HuH-7.5 (cell line): Measurements from ENCODE around the gene ANTKMT.
"Not testable (repeated sequence)": the region's sequence is repeated elsewhere in the genome, so short reads cannot be mapped to it uniquely, and the experiment has no call there.

Experiments
- DNase-seq: peaks from one replicate; pipeline ENCODE4 v3.0.0; 2011; ENCODE audit warnings: low spot score

Gene ANTKMT

GRCh38 chr16:743794-744500 lies 23.0 kb downstream of the ANTKMT start:
- no peak for DNase-seq

GRCh38 chr16:745739-746138 lies 24.8 kb downstream of the ANTKMT start:
- peak; percentile 71 for DNase-seq

GRCh38 chr16:746637-747036 lies 25.7 kb downstream of the ANTKMT start:
- DNase-seq, result no peak

GRCh38 chr16:747978-748746 lies 27.2 kb downstream of the ANTKMT start:
- DNase-seq, result no peak

- DNase-seq, result no peak
Observed at GRCh38 chr16:749010-749409, 28.1 kb downstream of the ANTKMT start.

- DNase-seq, result no peak
Observed at GRCh38 chr16:750485-750884, 29.5 kb downstream of the ANTKMT start.

GRCh38 chr16:751152-752006 lies 30.4 kb downstream of the ANTKMT start:
- DNase-seq, result no peak

- no peak for DNase-seq
Observed at GRCh38 chr16:752007-752312, 31.0 kb downstream of the ANTKMT start.

- not testable (repeated sequence) for DNase-seq
Observed at GRCh38 chr16:754121-754607, 33.2 kb downstream of the ANTKMT start.

- DNase-seq, result no peak
Observed at GRCh38 chr16:754656-755055, 33.7 kb downstream of the ANTKMT start.

- no peak for DNase-seq
Observed at GRCh38 chr16:756428-756827, 35.5 kb downstream of the ANTKMT start.

- no peak for DNase-seq
Observed at GRCh38 chr16:759110-759910, 38.4 kb downstream of the ANTKMT start.

- no peak for DNase-seq
Observed at GRCh38 chr16:760065-760464, 39.1 kb downstream of the ANTKMT start.

- no peak for DNase-seq
Observed at GRCh38 chr16:760545-761343, 39.8 kb downstream of the ANTKMT start, which contains the start of gene MSLN. Gene MSLN (plus strand): TSS chr16:760734. CDS start chr16:762681, 1,947 bp downstream.

GRCh38 chr16:761625-762513 lies 40.9 kb downstream of the ANTKMT start:
- DNase-seq, result no peak

- DNase-seq, result no peak
Observed at GRCh38 chr16:762595-763268, 41.8 kb downstream of the ANTKMT start.

GRCh38 chr16:763369-764183 lies 42.6 kb downstream of the ANTKMT start:
- no peak for DNase-seq

- no peak for DNase-seq
Observed at GRCh38 chr16:764184-764750, 43.3 kb downstream of the ANTKMT start.
